Naive thymus-derived CD4-positive, alpha-beta T cell (primary cell): Measurements from ENCODE around the gene SYN1. TPM values are rescaled to one million over a fixed set of nuclear protein-coding genes. Genes with fewer than 3 reads are reported as not detected.

Experiments used
- ATAC-seq: fragments of 150-1000 bp; cut with Tn5 transposase; 2 replicates; pipeline ENCODE4 v1.10.0; 2021; ENCODE audit warnings: mild to moderate bottlenecking, moderate library complexity
- CTCF ChIA-PET: fragments of 350-600 bp; sonication (Branson Sonifier 250); formaldehyde crosslinking; loops from one replicate; lab custom pipeline; 2021; ENCODE audit warnings: antibody characterized with exemption; lab: Charles Lee
- POLR2A ChIA-PET: fragments of 350-600 bp; sonication (Branson Sonifier 250); formaldehyde crosslinking; loops from one replicate; lab custom pipeline; 2021; ENCODE audit warnings: antibody characterized with exemption, inconsistent platforms; lab: Charles Lee
- DNase-seq, 9 donors: peaks; one replicate each; pipeline versions ENCODE4 v3.0.0 to v3.0.0-alpha.2; 2020 to 2022; ENCODE audit warnings: mixed read lengths in 1 of 9
- H3K27ac ChIP-seq: one replicate; pipeline ENCODE4 v1.7.0; 2013; ENCODE audit warnings: mild to moderate bottlenecking, low read depth, low read length, moderate library complexity
- H3K27me3 ChIP-seq, 2 donors: one replicate each; pipeline ENCODE4 v1.7.0; 2013; ENCODE audit warnings: low read length in 2 of 2, mild to moderate bottlenecking in 2 of 2, moderate library complexity in 2 of 2; ENCODE audit not compliant: control insufficient read depth in 2 of 2, insufficient read depth in 2 of 2
- H3K36me3 ChIP-seq, 3 experiments: 1 replicate in 2 of 3; 2 replicates in 1 of 3; pipeline ENCODE4 v1.7.0; 2013; ENCODE audit warnings: low read length in 3 of 3, mild to moderate bottlenecking in 3 of 3, moderate library complexity in 1 of 3; ENCODE audit not compliant: insufficient read depth in 3 of 3, control insufficient read depth in 2 of 3
- H3K4me1 ChIP-seq, 2 donors: one replicate each; pipeline ENCODE4 v1.7.0; 2013; ENCODE audit warnings: low read length in 2 of 2, mild to moderate bottlenecking in 2 of 2, moderate library complexity in 1 of 2; ENCODE audit not compliant: control insufficient read depth in 2 of 2, insufficient read depth in 2 of 2
- H3K4me3 ChIP-seq: 2 replicates; pipeline ENCODE4 v1.7.0; 2013; ENCODE audit warnings: mild to moderate bottlenecking, low read length
- H3K9me3 ChIP-seq, 3 experiments: 1 replicate in 2 of 3; 2 replicates in 1 of 3; pipeline ENCODE4 v1.7.0; 2013; ENCODE audit warnings: low read length in 3 of 3; ENCODE audit not compliant: control insufficient read depth in 2 of 3
- H3K27ac Mint-ChIP-seq, 9 donors: one replicate each; pipeline ENCODE4 v1.8.0; 2020 to 2022; ENCODE audit warnings: mixed read lengths in 9 of 9, mild to moderate bottlenecking in 8 of 9, moderate library complexity in 5 of 9, inconsistent platforms in 2 of 9
- H3K27me3 Mint-ChIP-seq, 5 donors: one replicate each; pipeline ENCODE4 v1.8.0; 2021 to 2022; ENCODE audit warnings: mixed read lengths in 5 of 5, mild to moderate bottlenecking in 1 of 5
- H3K36me3 Mint-ChIP-seq, 5 donors: one replicate each; pipeline ENCODE4 v1.8.0; 2020 to 2022; ENCODE audit warnings: mixed read lengths in 5 of 5, mild to moderate bottlenecking in 3 of 5, inconsistent platforms in 1 of 5
- H3K4me1 Mint-ChIP-seq, 7 donors: one replicate each; pipeline ENCODE4 v1.8.0; 2020 to 2022; ENCODE audit warnings: mixed read lengths in 7 of 7, mild to moderate bottlenecking in 3 of 7, inconsistent platforms in 1 of 7
- H3K4me3 Mint-ChIP-seq, 10 donors: one replicate each; pipeline ENCODE4 v1.8.0; 2020 to 2022; ENCODE audit warnings: mild to moderate bottlenecking in 10 of 10, mixed read lengths in 10 of 10, moderate library complexity in 6 of 10, inconsistent platforms in 2 of 10
- H3K9me3 Mint-ChIP-seq, 11 donors: one replicate each; pipeline ENCODE4 v1.8.0; 2020 to 2022; ENCODE audit warnings: mixed read lengths in 11 of 11, mild to moderate bottlenecking in 4 of 11, inconsistent platforms in 1 of 11, moderate library complexity in 1 of 11
- intact Hi-C, 2 donors: fragments of 100-400 bp; cut with micrococcal nuclease; formaldehyde crosslinking; loops; one replicate each; pipeline ENCODE4 v1.15.1; 2023
- microRNA-seq: library from miRNA; unstranded; fragments of <30 nt; microRNA quantifications from one replicate; pipeline ENCODE4 v1.2.0, GENCODE V29; 2022; ENCODE audit warnings: borderline microRNAs expressed
- polyA plus RNA-seq, 2 donors: library from polyadenylated mRNA; unstranded; fragments of 300-500 nt; fragmentation: Illumina TruSeq; gene quantifications; one replicate each; pipeline ENCODE4 v1.2.3, GENCODE V29; 2021
- total RNA-seq, 6 experiments: library from RNA in 5 of 6; stranded (reverse) in 5 of 6; gene quantifications; 1 replicate in 5 of 6; 2 replicates in 1 of 6; pipeline ENCODE4 v1.2.3 and lab custom pipeline; 2021 to 2026

The SYN1 gene
- total and polyA plus RNA-seq, 7 experiments from 2014 or later = 0.24 to 1.5 (median 0.74) TPM

DNA sequence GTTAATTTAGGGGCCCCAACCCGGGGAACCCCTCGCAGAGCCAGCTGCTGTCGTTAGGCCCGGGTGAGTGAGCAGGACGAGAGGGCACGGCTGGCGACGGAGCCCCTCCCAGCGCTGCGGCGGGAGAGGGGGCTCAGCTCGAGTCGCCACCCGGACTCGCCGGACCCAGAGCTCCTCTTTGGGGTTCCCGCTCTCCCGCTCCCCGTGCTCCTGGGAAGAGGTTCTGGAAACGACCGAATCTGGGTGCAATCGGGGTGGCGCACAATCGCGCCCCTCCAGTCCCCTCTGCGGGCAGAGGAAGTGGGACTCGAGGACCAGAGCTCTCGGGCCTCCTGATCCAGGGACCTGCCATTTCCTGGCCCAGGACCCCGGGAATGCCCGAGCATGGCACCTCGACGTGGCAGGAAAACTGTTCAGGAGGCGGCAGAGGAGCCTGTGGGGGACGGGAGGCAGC lies 95.9 kb downstream of the SYN1 start:
- Mint-ChIP-seq H3K4me1 (peaks cover 0 to 7% (median 0%) of the 10 kb centered on the region in 7 donors), H3K4me3 (peak overlapping the region in 9 of 10 donors; percentile 66 to 82 (median 75)), H3K36me3 (no peaks in the 10 kb centered on the region), H3K27ac (peak overlapping the region in 1 of 9 donors; percentile 50), H3K9me3 (peaks cover 0 to 4% (median 0%) of the 10 kb centered on the region in 11 donors), H3K27me3 (peaks cover 0 to 2% (median 0%) of the 10 kb centered on the region in 5 donors)
- no peak for DNase-seq
- ChIA-PET CTCF (interaction anchor here (0.5 to 1.2 kb wide), 8 partner anchors 9 to 333 kb away, joined by 3 to 13 read pairs (median 4); no protein-coding TSS in a partner anchor), POLR2A (interaction anchor here (1.1 to 1.7 kb wide), 5 partner anchors 127 to 395 kb away, joined by 3 to 14 read pairs (median 4); partner anchors contain the start of genes ELK1 and USP11)
- H3K27ac ChIP-seq = peak overlapping the region; percentile 3
- no peaks in the 10 kb centered on the region for H3K27me3 ChIP-seq
- H3K36me3 ChIP-seq = no peaks in the 10 kb centered on the region
- H3K4me1 ChIP-seq = no peaks in the 10 kb centered on the region
- no peaks in the 10 kb centered on the region for H3K9me3 ChIP-seq
- H3K4me3 ChIP-seq = peak overlapping the region; percentile 43
- ATAC-seq = peak; percentile 26
- intact Hi-C loops = loop anchor here (1.0 to 5.0 kb wide), 7 partner anchors 26 to 766 kb away; partner anchors contain the start of genes UBA1 (in 2 of the 2) and SLC9A7 (in 1 of the 2)

DNA sequence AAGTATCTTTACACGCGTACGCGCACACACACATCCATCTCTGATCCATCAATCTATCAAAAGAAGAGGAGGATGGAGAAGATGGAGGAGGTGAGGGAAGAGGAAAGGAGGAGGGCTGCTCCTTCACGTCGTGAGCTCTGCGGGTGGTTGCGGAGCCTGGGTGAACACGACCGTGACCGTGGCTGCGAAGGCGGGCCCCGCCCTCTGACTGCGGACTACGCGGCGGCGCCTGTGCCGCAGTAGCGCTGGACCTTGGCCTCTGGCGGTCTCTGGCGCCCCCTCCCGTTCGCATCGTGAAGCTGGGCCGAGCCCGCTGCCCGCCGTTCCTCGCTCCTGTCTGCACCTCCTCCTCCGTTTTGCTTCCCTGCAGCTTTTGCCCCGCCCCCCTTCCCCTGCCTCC lies 96.4 kb downstream of the SYN1 start:
- Mint-ChIP-seq H3K9me3 (peaks cover 0 to 4% (median 0%) of the 10 kb centered on the region in 11 donors), H3K4me3 (peak overlapping the region; percentile 66 to 82 (median 74)), H3K27me3 (peaks cover 0 to 2% (median 0%) of the 10 kb centered on the region in 5 donors), H3K27ac (peak overlapping the region in 3 of 9 donors; percentile 42 to 47 (median 43)), H3K4me1 (peaks cover 0 to 8% (median 0%) of the 10 kb centered on the region in 7 donors), H3K36me3 (no peaks in the 10 kb centered on the region)
- ATAC-seq = peak; percentile 99
- Histone ChIP-seq H3K36me3 (no peaks in the 10 kb centered on the region), H3K4me3 (peak overlapping the region; percentile 43), H3K27ac (peak overlapping the region; percentile 3), H3K27me3 (no peaks in the 10 kb centered on the region), H3K4me1 (no peaks in the 10 kb centered on the region), H3K9me3 (no peaks in the 10 kb centered on the region)
- peak; percentile 50 to 85 (median 66) for DNase-seq
- intact Hi-C loops = loop anchor here (1.0 to 5.0 kb wide), 7 partner anchors 26 to 766 kb away; partner anchors contain the start of genes UBA1 (in 2 of the 2) and SLC9A7 (in 1 of the 2)
- CTCF ChIA-PET = interaction anchor here (0.8 to 1.2 kb wide), 6 partner anchors 8 to 333 kb away, joined by 3 to 13 read pairs (median 4); no protein-coding TSS in a partner anchor
- POLR2A ChIA-PET = interaction anchor here (1.1 to 1.7 kb wide), 5 partner anchors 127 to 394 kb away, joined by 3 to 14 read pairs (median 4); partner anchors contain the start of genes ELK1 and USP11

Small RNA genes lying within 50 kb of the gene (microRNA-seq; reads per million reads assigned to microRNA genes)
- not detected for gene MIR4769

Other genes starting within 250 kb of the SYN1 start
- gene ZNF157, start 249.3 kb downstream of the SYN1 start, total RNA-seq = 1 to 10 TPM in 3 of 5 experiments, under 1 TPM in 2; 0.27 to 2.4 (median 1.6) TPM
- gene ZNF157, start 249.3 kb downstream of the SYN1 start, polyA plus RNA-seq = under 1 TPM; 0.21 to 0.92 TPM
- 10 to 100 TPM in 4 of 5 experiments, 1 to 10 TPM in 1; 7.5 to 17.8 (median 14.7) TPM for gene ZNF41, start 136.6 kb downstream of the SYN1 start, total RNA-seq
- 10 to 100 TPM in 1 of 2 donors, 1 to 10 TPM in 1; 4.8 to 10.6 TPM for gene ZNF41, start 136.6 kb downstream of the SYN1 start, polyA plus RNA-seq
- 100 to 1,000 TPM in 4 of 5 experiments, 10 to 100 TPM in 1; 87.3 to 130 (median 118) TPM for gene ARAF, start 58.7 kb downstream of the SYN1 start, total RNA-seq
- gene ARAF, start 58.7 kb downstream of the SYN1 start, polyA plus RNA-seq = 100 to 1,000 TPM in 1 of 2 donors, 10 to 100 TPM in 1; 74.7 to 102 TPM
- gene TIMP1, start 37.4 kb downstream of the SYN1 start, total RNA-seq = 100 to 1,000 TPM in 2 of 5 experiments, 10 to 100 TPM in 3; 47.0 to 117 (median 85.2) TPM
- 10 to 100 TPM; 70.5 to 99.1 TPM for gene TIMP1, start 37.4 kb downstream of the SYN1 start, polyA plus RNA-seq
- 100 to 1,000 TPM in 1 of 5 experiments, 10 to 100 TPM in 4; 32.8 to 164 (median 43.9) TPM for gene CFP, start 10.1 kb upstream of the SYN1 start, total RNA-seq
- 10 to 100 TPM; 19.4 to 20.1 TPM for gene CFP, start 10.1 kb upstream of the SYN1 start, polyA plus RNA-seq
- 10 to 100 TPM; 29.3 to 62.4 (median 38.1) TPM for gene ELK1, start 30.7 kb upstream of the SYN1 start, total RNA-seq
- 10 to 100 TPM; 24.0 to 24.1 TPM for gene ELK1, start 30.7 kb upstream of the SYN1 start, polyA plus RNA-seq
- gene UXT, start 39.3 kb upstream of the SYN1 start, total RNA-seq = 100 to 1,000 TPM; 160 to 235 (median 201) TPM
- gene UXT, start 39.3 kb upstream of the SYN1 start, polyA plus RNA-seq = 100 to 1,000 TPM; 310 to 408 TPM
- gene ZNF81, start 217.0 kb upstream of the SYN1 start, total RNA-seq = 10 to 100 TPM; 11.0 to 14.7 (median 11.7) TPM
- gene ZNF81, start 217.0 kb upstream of the SYN1 start, polyA plus RNA-seq = 1 to 10 TPM; 2.1 to 2.6 TPM